ENCODE data around the gene PRXL2A.

The PRXL2A gene

GRCh38 chr10:80448209-80448942, 40.0 kb downstream of the PRXL2A start:
- H3K4me1 ChIP-seq (ENCODE audit: control insufficient read depth in 1 of 2, insufficient read depth in 2 of 2, low read length in 2 of 2) = peaks cover 0 to 12% of the 10 kb centered on the region in 2 donors
- H3K27ac ChIP-seq (ENCODE audit: low read length) = no peak overlapping the region
- H3K9me3 ChIP-seq (ENCODE audit: control insufficient read depth in 1 of 2, low read length in 2 of 2) = no peaks in the 10 kb centered on the region
- H3K4me3 ChIP-seq (ENCODE audit: low read depth in 1 of 2, low read length in 2 of 2) = no peak overlapping the region
- no peaks in the 10 kb centered on the region for H3K36me3 ChIP-seq (ENCODE audit: control insufficient read depth in 1 of 2, insufficient read depth in 2 of 2, low read length in 2 of 2)
- H3K27me3 ChIP-seq (ENCODE audit: low read depth, low read length) = no peaks in the 10 kb centered on the region

GRCh38 chr10:80449520-80449919, 41.2 kb downstream of the PRXL2A start:
- peaks cover 0 to 1% of the 10 kb centered on the region in 2 donors for H3K4me1 ChIP-seq (ENCODE audit: control insufficient read depth in 1 of 2, insufficient read depth in 2 of 2, low read length in 2 of 2)
- no peak overlapping the region for H3K4me3 ChIP-seq (ENCODE audit: low read depth in 1 of 2, low read length in 2 of 2)
- no peaks in the 10 kb centered on the region for H3K36me3 ChIP-seq (ENCODE audit: control insufficient read depth in 1 of 2, insufficient read depth in 2 of 2, low read length in 2 of 2)
- H3K9me3 ChIP-seq (ENCODE audit: control insufficient read depth in 1 of 2, low read length in 2 of 2) = no peaks in the 10 kb centered on the region
- no peak overlapping the region for H3K27ac ChIP-seq (ENCODE audit: low read length)
- no peaks in the 10 kb centered on the region for H3K27me3 ChIP-seq (ENCODE audit: low read depth, low read length)

GRCh38 chr10:80451132-80451531, 42.8 kb downstream of the PRXL2A start:
- Histone ChIP-seq H3K27ac (ENCODE audit: low read length) (no peak overlapping the region), H3K27me3 (ENCODE audit: low read depth, low read length) (no peaks in the 10 kb centered on the region), H3K36me3 (ENCODE audit: control insufficient read depth in 1 of 2, insufficient read depth in 2 of 2, low read length in 2 of 2) (no peaks in the 10 kb centered on the region), H3K9me3 (ENCODE audit: control insufficient read depth in 1 of 2, low read length in 2 of 2) (no peaks in the 10 kb centered on the region), H3K4me3 (ENCODE audit: low read depth in 1 of 2, low read length in 2 of 2) (no peak overlapping the region), H3K4me1 (ENCODE audit: control insufficient read depth in 1 of 2, insufficient read depth in 2 of 2, low read length in 2 of 2) (peaks cover 6 to 7% of the 10 kb centered on the region in 2 donors)

- Histone ChIP-seq H3K27me3 (ENCODE audit: low read depth, low read length) (no peaks in the 10 kb centered on the region), H3K9me3 (ENCODE audit: control insufficient read depth in 1 of 2, low read length in 2 of 2) (no peaks in the 10 kb centered on the region), H3K4me1 (ENCODE audit: control insufficient read depth in 1 of 2, insufficient read depth in 2 of 2, low read length in 2 of 2) (peaks cover 10 to 13% of the 10 kb centered on the region in 2 donors), H3K27ac (ENCODE audit: low read length) (no peak overlapping the region), H3K4me3 (ENCODE audit: low read depth in 1 of 2, low read length in 2 of 2) (no peak overlapping the region), H3K36me3 (ENCODE audit: control insufficient read depth in 1 of 2, insufficient read depth in 2 of 2, low read length in 2 of 2) (no peaks in the 10 kb centered on the region)
These were observed 43.7 kb downstream of the PRXL2A start for GRCh38 chr10:80452069-80452468.

- Histone ChIP-seq H3K4me1 (ENCODE audit: control insufficient read depth in 1 of 2, insufficient read depth in 2 of 2, low read length in 2 of 2) (peaks cover 13 to 16% of the 10 kb centered on the region in 2 donors), H3K9me3 (ENCODE audit: control insufficient read depth in 1 of 2, low read length in 2 of 2) (no peaks in the 10 kb centered on the region), H3K36me3 (ENCODE audit: control insufficient read depth in 1 of 2, insufficient read depth in 2 of 2, low read length in 2 of 2) (no peaks in the 10 kb centered on the region), H3K4me3 (ENCODE audit: low read depth in 1 of 2, low read length in 2 of 2) (no peak overlapping the region), H3K27me3 (ENCODE audit: low read depth, low read length) (no peaks in the 10 kb centered on the region), H3K27ac (ENCODE audit: low read length) (no peak overlapping the region)
These were observed 44.3 kb downstream of the PRXL2A start for GRCh38 chr10:80452640-80453039.

- Histone ChIP-seq H3K9me3 (ENCODE audit: control insufficient read depth in 1 of 2, low read length in 2 of 2) (no peaks in the 10 kb centered on the region), H3K4me3 (ENCODE audit: low read depth in 1 of 2, low read length in 2 of 2) (peak overlapping the region; percentile 55 to 58), H3K27ac (ENCODE audit: low read length) (peak overlapping the region; percentile 66), H3K36me3 (ENCODE audit: control insufficient read depth in 1 of 2, insufficient read depth in 2 of 2, low read length in 2 of 2) (no peaks in the 10 kb centered on the region), H3K27me3 (ENCODE audit: low read depth, low read length) (no peaks in the 10 kb centered on the region), H3K4me1 (ENCODE audit: control insufficient read depth in 1 of 2, insufficient read depth in 2 of 2, low read length in 2 of 2) (peaks cover 17 to 19% of the 10 kb centered on the region in 2 donors)
These were observed 44.9 kb downstream of the PRXL2A start for GRCh38 chr10:80453056-80453841.

- peak within 1 kb of the TSS; percentile 74 for H3K27ac ChIP-seq (ENCODE audit: low read length)
- H3K4me1 ChIP-seq (ENCODE audit: control insufficient read depth in 1 of 2, insufficient read depth in 2 of 2, low read length in 2 of 2) = peaks cover 17 to 21% of the 10 kb centered on the region in 2 donors
- H3K36me3 ChIP-seq (ENCODE audit: control insufficient read depth in 1 of 2, insufficient read depth in 2 of 2, low read length in 2 of 2) = no peaks in the 10 kb centered on the region
- H3K9me3 ChIP-seq (ENCODE audit: control insufficient read depth in 1 of 2, low read length in 2 of 2) = no peaks in the 10 kb centered on the region
- H3K4me3 ChIP-seq (ENCODE audit: low read depth in 1 of 2, low read length in 2 of 2) = peak within 1 kb of the TSS; percentile 84 to 85
- no peaks in the 10 kb centered on the region for H3K27me3 ChIP-seq (ENCODE audit: low read depth, low read length)
These were observed 45.6 kb downstream of the PRXL2A start, which contains the start of gene TSPAN14 for GRCh38 chr10:80453842-80454512. Gene TSPAN14, plus strand, starts transcription at chr10:80454310. Its CDS starts 34,924 bp downstream, at chr10:80489234.

- Histone ChIP-seq H3K27me3 (ENCODE audit: low read depth, low read length) (no peaks in the 10 kb centered on the region), H3K4me1 (ENCODE audit: control insufficient read depth in 1 of 2, insufficient read depth in 2 of 2, low read length in 2 of 2) (peaks cover 25 to 29% of the 10 kb centered on the region in 2 donors), H3K9me3 (ENCODE audit: control insufficient read depth in 1 of 2, low read length in 2 of 2) (no peaks in the 10 kb centered on the region), H3K36me3 (ENCODE audit: control insufficient read depth in 1 of 2, insufficient read depth in 2 of 2, low read length in 2 of 2) (no peaks in the 10 kb centered on the region), H3K4me3 (ENCODE audit: low read depth in 1 of 2, low read length in 2 of 2) (peak overlapping the region; percentile 84 to 85), H3K27ac (ENCODE audit: low read length) (peak overlapping the region; percentile 74)
These were observed 46.4 kb downstream of the PRXL2A start for GRCh38 chr10:80454513-80455460.

- Histone ChIP-seq H3K27me3 (ENCODE audit: low read depth, low read length) (no peaks in the 10 kb centered on the region), H3K36me3 (ENCODE audit: control insufficient read depth in 1 of 2, insufficient read depth in 2 of 2, low read length in 2 of 2) (no peaks in the 10 kb centered on the region), H3K27ac (ENCODE audit: low read length) (peak overlapping the region; percentile 74), H3K4me1 (ENCODE audit: control insufficient read depth in 1 of 2, insufficient read depth in 2 of 2, low read length in 2 of 2) (peaks cover 34 to 38% of the 10 kb centered on the region in 2 donors), H3K4me3 (ENCODE audit: low read depth in 1 of 2, low read length in 2 of 2) (peak overlapping the region; percentile 84 to 85), H3K9me3 (ENCODE audit: control insufficient read depth in 1 of 2, low read length in 2 of 2) (no peaks in the 10 kb centered on the region)
These were observed 47.4 kb downstream of the PRXL2A start for GRCh38 chr10:80455461-80456349.

Measured in muscle layer of duodenum (tissue), 2 donors.